HG03460 (cell line): ENCODE measurements around the gene RCOR1.
"Not testable (repeated sequence)": the region's sequence is repeated elsewhere in the genome, so short reads cannot be mapped to it uniquely, and the experiment has no call there.

Experiments used
- ATAC-seq: cut with Tn5 transposase; IDR thresholded peaks from one replicate; pipeline ENCODE4 v1.9.1; 2021; ENCODE audit not compliant: unreplicated experiment

RCOR1 gene

DNA sequence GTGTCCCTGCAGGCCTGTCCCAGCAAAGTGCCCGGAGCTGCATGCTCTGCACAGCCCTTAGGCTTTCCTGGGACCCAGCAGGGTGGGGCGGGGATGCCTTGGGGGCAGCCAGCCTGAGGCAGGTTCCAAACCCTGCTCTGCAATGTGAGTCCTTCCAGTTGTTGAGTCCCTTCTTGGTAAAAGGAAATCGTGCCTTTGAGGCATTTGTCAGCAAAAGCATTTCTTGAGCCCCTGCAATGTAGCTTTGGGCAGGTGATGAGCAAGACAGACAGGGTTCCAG, 146.7 kb downstream of the RCOR1 start:
- no peak for ATAC-seq

GRCh38 chr14:102746634-102747438, 154.4 kb downstream of the RCOR1 start:
- ATAC-seq = no peak

- ATAC-seq = no peak
Observed at GRCh38 chr14:102748806-102749205, 156.4 kb downstream of the RCOR1 start.

GRCh38 chr14:102749393-102750305, 157.2 kb downstream of the RCOR1 start:
- no peak for ATAC-seq

DNA sequence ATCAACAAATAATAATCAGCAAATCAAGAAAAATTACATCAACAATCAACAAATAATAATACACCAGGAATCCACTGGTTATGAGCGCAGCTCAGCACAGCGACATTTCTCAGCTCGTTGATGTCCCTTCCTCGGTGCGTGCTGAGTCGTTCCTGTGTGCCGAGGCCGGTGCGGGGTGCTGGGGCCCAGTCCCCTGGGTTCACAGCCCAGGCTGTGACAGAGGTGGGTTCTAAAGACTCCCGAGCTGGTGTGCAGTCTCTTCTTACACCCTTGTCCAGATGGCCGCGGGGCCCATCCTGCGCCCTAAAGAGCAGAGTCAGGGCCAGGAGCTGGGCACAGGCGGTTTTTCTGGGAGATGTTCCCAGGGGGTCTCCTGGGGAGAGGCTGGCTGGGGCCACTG, 157.9 kb downstream of the RCOR1 start:
- ATAC-seq = no peak

- ATAC-seq = no peak
Observed at GRCh38 chr14:102751088-102751487, 158.6 kb downstream of the RCOR1 start.

GRCh38 chr14:102752239-102752847, 159.9 kb downstream of the RCOR1 start:
- no peak for ATAC-seq

DNA sequence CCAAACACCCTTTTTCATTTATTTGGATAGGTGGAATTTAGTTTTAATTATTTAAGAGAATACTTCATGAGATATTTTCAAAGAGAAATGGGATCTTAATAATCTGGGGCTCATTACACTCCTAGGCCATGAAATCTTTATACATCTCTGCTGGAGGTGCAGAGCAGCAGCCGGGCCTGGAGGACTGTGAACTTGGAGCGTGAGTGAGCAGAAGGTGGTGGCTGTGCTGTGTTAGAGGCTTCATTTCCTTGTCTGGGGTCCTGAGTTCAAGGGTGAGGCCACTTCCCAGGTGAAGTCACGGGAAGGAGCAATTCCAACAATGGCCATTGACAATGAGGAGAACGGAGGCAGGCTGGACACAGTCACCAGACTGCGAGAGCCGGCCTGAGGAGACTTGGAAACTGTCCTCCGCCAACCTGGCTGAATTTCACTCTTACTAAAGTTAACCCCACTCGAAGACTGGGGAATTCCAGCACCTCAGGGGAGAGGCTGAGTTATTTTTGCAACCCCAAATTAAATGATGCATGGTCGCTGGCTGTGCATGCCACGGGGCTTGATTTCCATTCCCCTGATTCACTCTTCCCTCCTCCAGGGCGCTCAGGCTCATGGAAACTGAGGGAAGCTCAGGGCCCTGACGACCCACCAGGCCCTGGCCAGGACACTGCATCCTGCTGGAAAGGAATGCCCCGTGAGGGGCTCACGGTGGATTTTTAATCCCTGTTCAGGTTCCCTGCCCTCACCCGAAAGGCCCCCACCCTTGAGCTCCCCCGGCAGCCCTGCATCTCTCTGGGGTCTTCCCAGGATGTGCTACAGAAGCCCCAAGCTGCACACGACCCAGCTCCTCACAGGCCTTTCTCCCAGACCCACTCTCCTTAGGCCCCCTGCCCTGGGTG, 162.2 kb downstream of the RCOR1 start:
- ATAC-seq = no peak

DNA sequence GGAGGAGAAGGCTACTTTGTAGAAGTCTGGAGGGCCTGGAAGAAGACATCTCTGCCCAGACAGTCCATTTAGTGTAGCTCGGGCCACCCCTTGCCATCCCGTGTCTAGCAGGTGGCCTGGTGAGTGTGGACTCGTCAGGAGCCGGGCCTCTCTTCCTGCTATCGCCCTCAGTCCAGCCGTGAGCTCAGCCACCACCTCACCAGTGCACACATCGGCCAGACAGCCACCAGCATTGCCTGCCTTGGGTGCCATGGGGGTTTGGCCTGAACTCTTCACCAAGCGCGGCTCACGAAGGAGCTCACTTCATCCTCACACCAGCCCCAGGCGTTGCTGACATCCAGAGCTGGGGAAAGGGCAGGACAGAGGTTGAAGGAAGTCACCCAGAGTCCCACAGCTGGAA, 165.2 kb downstream of the RCOR1 start:
- ATAC-seq = no peak

DNA sequence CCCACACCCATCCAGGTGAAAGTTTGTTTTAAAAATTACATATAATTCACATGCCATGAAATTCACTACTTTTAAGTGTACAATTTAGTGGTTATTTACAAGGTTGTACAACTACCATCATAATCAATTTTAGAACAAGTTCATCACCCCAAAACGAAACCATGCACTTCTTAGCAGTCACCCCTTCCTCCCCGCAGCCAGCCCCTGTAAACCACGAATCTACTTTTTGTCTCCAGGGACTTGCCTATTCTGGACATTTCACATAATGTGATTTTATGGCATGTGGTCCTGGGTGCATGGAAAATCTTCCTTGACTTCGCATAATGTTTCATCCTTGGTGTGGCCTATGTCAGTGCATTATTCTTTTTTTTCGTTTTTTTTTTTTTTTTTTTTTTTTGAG, 165.6 kb downstream of the RCOR1 start:
- ATAC-seq = no peak

DNA sequence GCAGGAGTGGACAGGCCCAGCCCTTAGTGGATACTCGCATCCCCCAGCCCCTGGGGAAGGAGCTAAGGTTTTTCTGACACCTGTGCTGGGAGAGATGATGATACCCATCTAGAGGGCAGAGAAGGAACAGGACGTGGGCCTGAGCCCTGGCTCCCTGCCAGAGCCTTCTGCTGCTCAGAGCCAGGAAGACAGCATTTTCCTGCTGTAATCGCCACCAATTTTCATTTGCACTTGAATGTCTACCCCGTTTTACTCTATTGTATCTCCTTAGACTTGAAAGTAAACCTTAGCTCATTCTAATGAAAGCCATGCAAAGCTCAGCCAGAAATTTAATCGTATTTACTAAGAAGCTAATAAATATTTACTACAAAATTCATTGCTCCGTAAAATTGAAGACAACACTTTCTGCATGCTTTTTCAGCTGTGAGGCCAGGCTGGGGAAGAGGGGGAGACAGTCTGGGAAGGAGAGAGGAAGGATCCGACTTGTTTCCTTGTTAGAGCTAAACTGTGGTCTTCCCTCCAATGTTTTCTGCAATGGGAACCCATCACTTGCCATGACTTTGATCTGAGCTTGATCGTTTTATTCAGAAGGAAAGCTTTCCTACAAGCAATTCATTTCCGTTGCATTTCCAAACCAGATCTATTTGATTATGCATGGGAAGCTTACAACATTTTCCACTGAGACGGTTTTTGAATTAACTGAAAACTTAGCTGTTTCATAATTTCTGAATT, 167.2 kb downstream of the RCOR1 start:
- ATAC-seq = no peak

GRCh38 chr14:102760496-102761193, 168.2 kb downstream of the RCOR1 start:
- no peak for ATAC-seq

GRCh38 chr14:102761206-102761605, 168.8 kb downstream of the RCOR1 start:
- no peak for ATAC-seq

DNA sequence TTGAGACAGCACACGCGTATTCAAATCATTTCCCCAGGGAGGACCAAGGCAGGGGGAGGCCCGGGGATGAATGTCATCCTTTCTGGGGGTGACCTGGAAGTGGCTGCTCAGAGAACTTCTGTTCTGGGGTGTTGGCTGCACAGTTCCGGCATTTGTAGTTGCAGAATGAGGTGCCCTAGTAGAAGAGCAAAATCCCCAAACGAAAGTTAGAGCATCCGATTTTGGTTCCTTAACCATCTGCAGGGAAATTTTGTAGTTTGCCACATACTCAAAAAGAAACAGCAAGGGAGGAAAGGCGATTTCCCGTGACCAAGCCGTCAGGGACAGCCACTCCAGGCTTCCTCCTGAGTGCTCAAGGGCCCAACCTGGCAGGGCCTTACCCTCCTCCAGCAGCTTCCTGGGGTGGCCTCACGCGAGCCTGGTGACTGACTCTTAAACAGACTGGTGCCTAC, 171.8 kb downstream of the RCOR1 start:
- peak; percentile 64 for ATAC-seq

GRCh38 chr14:102765770-102766169, 173.3 kb downstream of the RCOR1 start:
- ATAC-seq = not testable (repeated sequence)

- peak; percentile 57 for ATAC-seq
Observed at GRCh38 chr14:102768223-102769048, 176.0 kb downstream of the RCOR1 start.

GRCh38 chr14:102769049-102769327, 176.5 kb downstream of the RCOR1 start:
- ATAC-seq = no peak

DNA sequence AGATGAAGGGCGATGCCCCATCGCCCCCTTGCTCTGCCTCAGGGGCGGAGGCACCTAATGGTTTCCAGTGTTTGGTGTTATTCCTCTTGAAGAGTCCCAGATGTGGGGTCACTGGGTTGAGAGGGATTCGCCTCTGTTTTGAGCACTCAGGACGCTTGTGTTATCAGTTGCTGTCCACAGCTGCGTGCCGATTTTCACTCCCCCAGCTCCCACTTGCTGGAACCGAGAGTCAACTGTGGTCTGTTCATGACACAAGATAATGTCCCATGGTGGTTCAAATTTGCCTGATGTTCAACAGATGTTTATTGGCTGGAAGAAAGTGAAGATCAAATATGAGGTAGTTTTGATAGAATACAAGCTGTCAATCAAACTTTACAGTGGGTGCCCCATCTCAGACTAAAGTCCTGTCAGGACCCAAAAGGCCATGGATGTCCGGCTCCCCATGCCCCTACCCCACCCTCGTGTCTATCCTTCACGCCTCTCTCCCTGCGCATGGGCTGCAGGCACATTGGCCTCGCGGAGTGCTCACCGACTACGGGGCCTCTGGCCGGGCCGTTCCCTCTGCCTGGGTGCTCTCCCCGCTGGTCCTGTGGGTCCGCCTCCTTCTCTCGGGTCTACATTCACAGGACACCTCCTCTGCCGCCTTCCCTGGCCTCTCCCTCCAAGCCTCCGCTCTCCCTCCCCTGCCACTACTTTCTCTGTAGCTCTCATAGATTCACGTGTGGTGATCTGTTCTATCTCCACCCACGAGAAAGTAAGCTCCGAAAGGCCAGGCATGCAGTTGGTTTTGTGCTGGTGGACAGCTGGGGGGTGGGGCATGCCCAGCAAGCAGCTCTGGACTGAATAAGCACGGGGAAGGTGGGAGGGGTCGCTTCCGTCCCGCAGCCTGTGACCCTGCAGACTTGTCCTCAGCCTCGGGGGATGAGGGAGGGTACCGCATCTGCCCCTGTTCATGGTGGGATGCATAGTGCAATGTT, 178.0 kb downstream of the RCOR1 start:
- ATAC-seq = no peak
